Measurements from ENCODE around the gene NSUN2. TPM values are rescaled to one million over a fixed set of nuclear protein-coding genes. Genes with fewer than 3 reads are reported as not detected.

Gene NSUN2
- total and polyA plus RNA-seq, 2 donors (not counting 3 experiments of a cell fraction or from before 2014, with no cell fraction given), result 53.7 to 73.0 TPM

GRCh38 chr5:6634788-6635430 lies 2.1 kb upstream of the NSUN2 start:
- H3K4me1 ChIP-seq (ENCODE audit: control insufficient read depth, extremely low read depth, insufficient read depth, low read length), result peaks cover 19% of the 10 kb centered on the region
- ChIA-PET CTCF (interaction anchor here (4.6 kb wide), 1 partner anchor 110 kb away, joined by 59 read pairs; no protein-coding TSS in a partner anchor), POLR2A (interaction anchor here (0.7 kb wide), 1 partner anchor 115 kb away, joined by 3 read pairs; no protein-coding TSS in a partner anchor)
- FAIRE-seq, result no peak
- H3K9me1 ChIP-seq (replicated peaks; ENCODE audit: control insufficient read depth, extremely low read depth, insufficient read depth, low read length), result no peaks in the 10 kb centered on the region
- no peak for DNase-seq (ENCODE audit: low read depth, low spot score)
- no peaks in the 10 kb centered on the region for H4K20me1 ChIP-seq (replicated peaks; ENCODE audit: control insufficient read depth, extremely low read depth, insufficient read depth, low read length)
- H2AFZ ChIP-seq (ENCODE audit: low read depth, low read length), result no peak overlapping the region
- intact Hi-C loops (cut with micrococcal nuclease) (no loop called here), dilution Hi-C loops (cut with MboI; ENCODE audit: extremely low pct_ligation_motif_present, low sequenced_read_pairs) (loop anchor here (25.0 kb wide), 1 partner anchor 102 kb away; no protein-coding TSS in a partner anchor)
- TF ChIP-seq CTCF (IDR thresholded peaks at IDR 0.05; ENCODE audit: extremely low read depth in 1 of 2, insufficient read depth in 1 of 2, low read depth in 1 of 2, low read length in 2 of 2), result no peak
- TF ChIP-seq GATA2 (IDR thresholded peaks at IDR 0.05; ENCODE audit: insufficient read depth, insufficient read length, low read depth, low read length), result no peak
- no peak for TF ChIP-seq MYC (IDR thresholded peaks at IDR 0.05; ENCODE audit: low read depth, low read length)
- TF ChIP-seq POLR2AphosphoS5 (IDR thresholded peaks at IDR 0.05; ENCODE audit: insufficient read depth, low read depth, low read length), result no peak
- H3K27ac ChIP-seq (ENCODE audit: insufficient read depth, low read depth, low read length), result no peak overlapping the region
- peaks cover 46% of the 10 kb centered on the region for H3K79me2 ChIP-seq (ENCODE audit: control insufficient read depth, insufficient read depth, low read length)
- peak overlapping the region; percentile 57 for H3K4me2 ChIP-seq (ENCODE audit: insufficient read depth, low read length)
- no peak overlapping the region for H3K4me3 ChIP-seq (replicated peaks in 1 of 3; ENCODE audit: insufficient read depth in 1 of 3, low read depth in 1 of 3, low read length in 3 of 3)
- H3K9me3 ChIP-seq (replicated peaks; ENCODE audit: control insufficient read depth, insufficient read depth, low read length), result no peaks in the 10 kb centered on the region
- no peaks in the 10 kb centered on the region for H3K27me3 ChIP-seq (ENCODE audit: control insufficient read depth in 2 of 2, insufficient read depth in 2 of 2, low read length in 2 of 2)
- H3K9ac ChIP-seq (replicated peaks; ENCODE audit: extremely low read depth, insufficient read depth, low read length), result no peak overlapping the region
- no TSS peak for BruUV-seq (replicated peaks)
- peaks cover 1 to 12% of the 10 kb centered on the region in 2 experiments for H3K36me3 ChIP-seq (ENCODE audit: control insufficient read depth in 2 of 2, extremely low read depth in 1 of 2, insufficient read depth in 2 of 2, low read length in 2 of 2)
